Upper lobe of left lung (tissue), 4 donors: ENCODE measurements around the gene FBLN7.

ENCODE experiments used
- EP300 ChIP-seq, 4 donors: sonication (generic); formaldehyde crosslinking; IDR thresholded peaks; one replicate each; pipeline ENCODE4 v1.5.1; 2017; ENCODE audit warnings: antibody characterized with exemption in 4 of 4, control low read depth in 2 of 4
- POLR2A ChIP-seq, 4 donors: fragments of 450-650 bp; IDR thresholded peaks; one replicate each; pipeline ENCODE4 v1.5.1; 2016 to 2017; ENCODE audit warnings: antibody characterized with exemption in 4 of 4, mild to moderate bottlenecking in 2 of 4
- POLR2AphosphoS5 ChIP-seq, 2 donors: sonication (generic); formaldehyde crosslinking; IDR thresholded peaks; one replicate each; pipeline ENCODE4 v1.5.1; 2017; ENCODE audit warnings: antibody characterized with exemption in 2 of 2
- TF ChIP-seq, protein P1 (sequence below), 6 experiments: fragments of 450-650 bp in 4 of 6; fragments of 200-600 bp in 2 of 6; sonication (generic) in 2 of 6; IDR thresholded peaks; one replicate each; pipeline ENCODE4 v1.5.1; 2016 to 2019; ENCODE audit warnings: antibody characterized with exemption in 6 of 6

DNA sequence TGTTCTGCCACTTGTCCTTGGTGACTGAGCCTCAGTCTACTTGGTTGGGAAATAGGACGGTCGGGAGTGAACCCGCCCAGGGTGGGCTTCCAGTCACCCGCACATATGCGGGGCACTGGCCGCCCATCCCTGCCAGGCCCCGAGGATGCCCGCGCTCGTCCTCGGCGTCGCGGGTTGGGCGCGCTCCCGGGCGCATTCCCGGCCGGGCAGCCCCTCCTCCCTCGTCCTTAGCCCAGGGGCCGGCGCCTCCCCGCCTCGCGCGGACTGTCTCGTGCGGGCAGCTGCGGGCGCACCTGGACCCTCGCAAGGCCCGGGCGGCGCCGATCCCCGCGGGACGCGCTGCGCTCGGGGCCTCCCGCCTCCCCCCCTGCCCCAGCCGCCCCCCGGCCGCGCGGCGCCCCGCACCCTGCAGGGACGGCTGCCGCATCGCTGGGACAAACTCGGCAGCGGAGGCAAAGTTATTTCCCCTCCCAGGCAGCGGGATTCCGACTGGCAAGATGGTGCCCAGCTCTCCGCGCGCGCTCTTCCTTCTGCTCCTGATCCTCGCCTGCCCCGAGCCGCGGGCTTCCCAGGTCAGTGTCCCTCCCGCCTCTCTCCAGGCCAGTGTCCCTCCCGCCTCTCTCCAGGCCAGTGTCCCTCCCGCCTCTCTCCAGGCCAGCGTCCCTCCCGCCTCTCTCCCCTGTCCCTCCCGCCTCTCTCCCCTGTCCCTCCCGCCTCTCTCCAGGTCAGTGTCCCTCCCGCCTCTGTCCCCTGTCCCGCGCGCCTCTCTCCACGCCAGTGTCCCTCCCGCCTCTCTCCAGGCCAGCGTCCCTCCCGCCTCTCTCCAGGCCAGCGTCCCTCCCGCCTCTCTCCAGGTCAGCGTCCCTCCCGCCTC is at the start of gene FBLN7:
- TF ChIP-seq, protein P1, sequence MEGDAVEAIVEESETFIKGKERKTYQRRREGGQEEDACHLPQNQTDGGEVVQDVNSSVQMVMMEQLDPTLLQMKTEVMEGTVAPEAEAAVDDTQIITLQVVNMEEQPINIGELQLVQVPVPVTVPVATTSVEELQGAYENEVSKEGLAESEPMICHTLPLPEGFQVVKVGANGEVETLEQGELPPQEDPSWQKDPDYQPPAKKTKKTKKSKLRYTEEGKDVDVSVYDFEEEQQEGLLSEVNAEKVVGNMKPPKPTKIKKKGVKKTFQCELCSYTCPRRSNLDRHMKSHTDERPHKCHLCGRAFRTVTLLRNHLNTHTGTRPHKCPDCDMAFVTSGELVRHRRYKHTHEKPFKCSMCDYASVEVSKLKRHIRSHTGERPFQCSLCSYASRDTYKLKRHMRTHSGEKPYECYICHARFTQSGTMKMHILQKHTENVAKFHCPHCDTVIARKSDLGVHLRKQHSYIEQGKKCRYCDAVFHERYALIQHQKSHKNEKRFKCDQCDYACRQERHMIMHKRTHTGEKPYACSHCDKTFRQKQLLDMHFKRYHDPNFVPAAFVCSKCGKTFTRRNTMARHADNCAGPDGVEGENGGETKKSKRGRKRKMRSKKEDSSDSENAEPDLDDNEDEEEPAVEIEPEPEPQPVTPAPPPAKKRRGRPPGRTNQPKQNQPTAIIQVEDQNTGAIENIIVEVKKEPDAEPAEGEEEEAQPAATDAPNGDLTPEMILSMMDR (IDR thresholded peaks at IDR 0.05), result no peak
- TF ChIP-seq POLR2A (IDR thresholded peaks at IDR 0.05), result no peak
- no peak for TF ChIP-seq POLR2AphosphoS5 (IDR thresholded peaks at IDR 0.05)
- no peak for TF ChIP-seq EP300 (IDR thresholded peaks at IDR 0.05)
